ENCODE results near the gene LRRC36.

LRRC36 gene

DNA sequence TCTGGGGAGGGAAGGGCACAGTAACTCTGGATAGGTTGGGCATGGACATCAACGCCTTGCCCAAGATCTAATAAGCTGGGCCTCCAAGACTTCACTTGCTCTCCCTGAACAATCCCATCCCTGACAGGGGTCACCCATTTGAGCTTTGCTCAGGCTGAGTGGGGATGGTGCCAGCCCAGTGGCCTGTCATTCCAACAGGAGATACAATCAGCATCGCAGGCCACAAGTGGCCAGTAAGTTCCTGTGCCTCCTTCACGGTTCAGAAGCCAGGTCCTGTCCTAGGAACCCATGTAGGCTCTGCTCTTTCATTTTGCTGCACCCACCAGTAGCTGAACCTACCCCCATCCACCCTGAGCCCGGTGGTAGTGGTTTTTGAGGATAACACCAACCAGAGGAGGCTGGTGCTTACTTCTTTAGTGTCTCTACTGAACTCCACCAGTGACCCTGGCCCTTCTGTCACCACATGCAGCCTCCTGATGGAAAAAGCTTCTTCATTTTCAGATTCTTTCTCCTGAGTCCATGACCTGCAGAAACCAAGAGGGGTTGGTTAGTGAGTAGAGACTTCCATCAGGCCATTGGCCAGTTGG lies 32.4 kb upstream of the LRRC36 start:
- DNase-seq = no peak

DNA sequence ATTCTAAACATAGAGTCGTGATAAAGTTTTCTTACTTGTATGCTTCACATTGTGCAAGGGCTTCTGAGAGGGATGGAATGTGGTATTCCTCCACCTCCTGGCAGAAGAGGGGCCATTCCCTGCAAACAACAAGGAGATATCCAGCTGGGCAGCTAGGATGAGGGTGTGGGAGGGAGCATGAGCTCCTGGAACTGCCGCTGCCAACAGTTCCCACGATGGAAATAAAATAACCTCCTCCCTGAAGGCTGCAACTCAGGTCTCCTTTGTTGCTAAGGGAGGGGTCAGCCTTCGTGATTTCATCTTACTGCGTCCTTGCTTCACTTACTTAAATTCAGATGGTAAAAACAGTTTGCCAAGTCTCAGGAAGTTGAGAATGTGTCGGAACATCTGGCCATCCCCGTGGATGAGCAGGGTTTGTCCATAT lies 31.7 kb upstream of the LRRC36 start:
- DNase-seq = no peak

DNA sequence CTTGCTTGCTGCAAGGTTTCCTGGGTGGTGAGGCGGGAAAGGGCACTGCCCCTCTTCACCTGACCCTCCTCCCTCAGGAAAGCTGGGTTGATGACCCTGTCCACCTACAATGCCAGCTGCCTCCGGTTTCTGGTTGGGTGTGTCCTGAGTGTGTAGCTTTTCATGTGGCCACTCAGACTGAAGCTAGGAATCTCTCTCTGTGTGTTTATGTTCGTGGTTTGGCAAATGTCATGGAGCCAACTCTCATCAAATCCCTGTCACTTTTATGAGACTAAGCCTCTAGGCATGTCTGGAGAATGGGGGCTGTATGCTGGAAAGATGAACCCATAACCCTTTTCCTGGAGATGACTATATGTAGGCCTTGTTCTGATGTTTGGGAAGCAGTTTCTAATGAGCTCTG lies 30.2 kb upstream of the LRRC36 start:
- DNase-seq = no peak

DNA sequence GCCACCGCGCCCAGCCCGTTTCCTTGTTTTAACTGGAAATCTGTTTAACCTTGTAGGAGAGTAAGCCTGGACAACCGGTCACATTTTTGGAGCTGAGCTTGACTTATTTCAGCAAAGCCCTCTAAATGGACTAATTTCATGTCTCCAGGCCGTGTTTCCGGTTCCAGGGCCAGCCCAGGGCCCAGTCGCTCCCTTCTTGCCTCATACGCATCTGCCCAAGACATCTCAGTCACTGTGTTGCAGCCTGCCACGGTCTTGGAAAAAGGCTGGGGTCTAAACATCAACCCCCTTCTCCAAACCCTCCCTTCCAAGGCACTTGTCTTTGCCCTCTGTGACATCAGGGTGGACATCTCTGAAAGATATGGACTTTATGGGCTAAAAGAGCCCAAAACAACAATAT lies 28.3 kb upstream of the LRRC36 start:
- DNase-seq = no peak

DNA sequence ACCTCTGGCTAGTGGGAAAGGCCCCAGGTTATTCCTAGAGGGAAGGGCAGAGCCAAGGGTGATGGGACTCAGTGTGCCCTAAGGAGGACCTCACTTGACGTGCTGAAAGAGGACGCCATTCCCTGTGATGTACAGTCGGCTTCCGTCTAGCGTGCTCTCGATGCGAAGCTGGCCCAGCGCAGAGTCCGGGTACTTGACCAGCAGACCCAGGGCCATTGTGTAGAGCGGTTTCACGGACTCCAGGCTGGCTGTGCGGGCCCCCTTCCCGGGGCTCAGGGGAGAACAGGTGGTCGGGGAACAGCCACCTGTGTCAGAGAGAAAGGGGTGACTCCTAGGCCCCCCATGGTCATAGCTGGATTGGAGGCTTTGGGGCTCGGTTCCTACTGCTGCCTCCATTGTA lies 27.3 kb upstream of the LRRC36 start:
- DNase-seq = peak; percentile 17

DNA sequence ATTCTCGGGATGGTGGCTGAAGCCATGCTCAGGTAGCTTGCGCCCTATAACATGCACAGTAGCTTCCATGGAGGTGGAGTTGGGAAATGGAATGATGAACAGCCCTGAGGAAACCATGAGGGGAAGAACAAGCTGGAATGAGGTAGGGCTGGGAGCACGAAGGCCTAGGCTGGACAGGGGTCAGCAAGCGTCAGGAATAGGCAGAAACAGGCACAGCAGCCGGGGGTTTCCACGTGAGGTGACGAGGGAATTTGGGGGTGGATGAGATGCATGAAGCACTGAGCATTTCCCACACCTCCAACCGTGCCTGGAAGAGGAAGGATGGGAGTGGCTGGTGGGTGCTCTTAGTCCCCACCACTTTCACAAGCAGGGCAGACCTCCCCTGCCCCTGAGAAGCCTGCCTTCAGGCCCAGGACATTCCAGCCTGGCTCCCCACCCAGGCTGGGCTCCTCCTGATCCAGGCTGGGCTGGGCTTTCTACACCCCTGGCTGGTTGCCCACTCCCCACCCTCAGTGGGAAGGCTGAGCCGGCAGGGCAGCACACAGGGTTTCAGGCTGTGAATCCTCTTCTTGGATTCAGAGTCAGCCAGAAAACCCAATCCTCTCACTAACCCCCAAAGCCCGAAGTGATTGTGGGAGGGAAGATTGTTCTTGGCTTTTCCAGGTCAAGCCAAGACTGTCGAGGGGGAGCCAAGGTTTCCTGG lies 25.4 kb upstream of the LRRC36 start:
- peak; percentile 38 for DNase-seq

DNA sequence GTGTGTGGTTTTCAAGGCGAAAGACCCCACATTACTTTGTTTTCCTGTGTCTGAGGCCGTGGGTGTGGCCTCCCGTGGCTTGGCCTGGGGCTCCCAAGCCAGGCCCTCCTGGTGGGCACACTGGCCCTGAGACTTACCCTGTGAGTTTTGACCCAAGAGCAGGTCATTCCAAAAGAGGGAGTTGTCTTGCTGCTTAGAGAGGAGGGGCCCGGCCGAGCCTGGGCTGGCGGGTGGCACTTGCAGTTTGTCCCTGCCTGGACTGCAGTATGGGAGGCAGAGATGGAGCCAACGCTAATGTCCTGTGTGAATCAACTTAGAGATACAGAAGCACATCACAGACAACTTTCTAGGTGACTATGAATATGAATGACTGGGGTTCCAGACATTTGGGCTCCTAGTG lies 24.5 kb upstream of the LRRC36 start:
- DNase-seq = peak; percentile 43

DNA sequence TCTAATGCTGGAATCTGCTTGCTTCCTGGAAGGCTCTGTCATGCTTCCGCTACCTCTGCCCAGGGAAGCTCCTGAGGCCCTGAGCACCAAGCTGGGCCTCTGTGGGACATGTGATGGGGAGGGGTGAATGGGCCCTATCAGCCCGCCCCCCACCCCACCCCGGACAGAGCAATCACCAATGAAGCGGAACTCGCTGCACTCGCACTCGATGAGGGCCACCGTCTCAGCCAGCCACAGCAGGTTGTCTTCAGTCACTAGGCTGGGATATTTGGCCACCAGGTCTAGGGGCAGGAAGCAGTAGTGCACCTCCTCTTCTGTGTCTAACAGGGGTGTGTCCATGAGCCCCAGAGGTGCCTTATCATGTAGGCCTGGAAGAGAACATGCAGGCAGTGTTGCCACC lies 23.6 kb upstream of the LRRC36 start:
- no peak for DNase-seq

DNA sequence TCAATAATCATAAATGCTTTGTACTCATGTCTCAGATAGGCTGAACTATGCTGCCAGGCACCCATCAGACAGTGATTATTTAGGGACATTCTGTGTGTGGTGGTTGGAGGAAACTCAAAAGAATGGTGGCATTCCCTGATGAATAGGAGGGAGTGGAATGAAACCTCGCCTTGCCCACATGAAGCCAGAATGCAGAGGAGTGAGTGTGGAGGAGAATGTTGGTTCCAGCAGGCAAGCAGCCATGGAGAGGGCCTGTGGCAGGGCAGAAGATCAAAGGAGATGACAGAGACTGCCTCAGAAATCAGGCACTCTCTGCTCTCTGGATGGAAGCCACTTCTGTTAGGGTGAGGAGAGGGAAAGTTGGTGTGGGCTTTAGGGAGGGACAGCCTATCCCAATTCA lies 22.6 kb upstream of the LRRC36 start:
- no peak for DNase-seq

DNA sequence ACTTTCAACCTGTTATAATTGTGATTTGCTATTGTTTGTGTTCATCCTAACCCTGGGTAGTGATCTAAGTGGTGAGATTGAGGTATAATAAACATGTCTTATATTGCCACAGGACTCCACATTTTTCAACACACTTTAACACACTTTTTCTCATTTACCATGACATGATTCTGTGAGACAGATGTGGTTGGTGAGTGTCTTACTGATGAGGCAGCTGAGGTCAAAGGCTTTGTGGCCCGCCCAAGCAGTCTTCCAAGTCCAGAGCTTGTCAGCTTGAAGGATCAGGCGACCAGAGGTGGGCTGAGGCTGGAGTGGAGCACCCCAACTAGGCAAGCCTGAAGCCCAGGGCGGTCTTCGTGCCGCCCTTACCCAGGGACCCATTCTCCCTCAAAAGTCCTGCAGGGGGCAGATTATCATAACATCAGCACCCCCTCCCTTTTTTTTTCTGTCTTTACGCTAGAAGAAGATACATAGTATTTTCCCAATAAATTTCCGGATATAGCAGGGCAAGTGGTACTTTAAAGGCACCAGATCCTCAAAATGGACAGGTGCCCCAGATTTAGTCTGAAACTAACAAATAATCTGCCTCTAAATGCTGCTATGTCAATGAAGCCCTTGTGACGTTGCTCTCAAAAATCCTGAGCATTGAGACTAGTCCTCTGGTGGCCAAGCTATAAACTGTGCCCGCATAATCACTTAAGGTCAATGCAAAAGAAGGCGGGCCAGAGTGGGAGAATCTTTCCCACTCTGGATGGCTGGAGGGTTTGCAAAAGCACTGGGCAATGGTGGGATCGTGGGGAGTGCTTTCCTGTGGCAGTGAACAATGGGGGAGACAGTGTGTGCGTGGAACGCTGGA lies 21.2 kb upstream of the LRRC36 start:
- peak; percentile 23 for DNase-seq

DNA sequence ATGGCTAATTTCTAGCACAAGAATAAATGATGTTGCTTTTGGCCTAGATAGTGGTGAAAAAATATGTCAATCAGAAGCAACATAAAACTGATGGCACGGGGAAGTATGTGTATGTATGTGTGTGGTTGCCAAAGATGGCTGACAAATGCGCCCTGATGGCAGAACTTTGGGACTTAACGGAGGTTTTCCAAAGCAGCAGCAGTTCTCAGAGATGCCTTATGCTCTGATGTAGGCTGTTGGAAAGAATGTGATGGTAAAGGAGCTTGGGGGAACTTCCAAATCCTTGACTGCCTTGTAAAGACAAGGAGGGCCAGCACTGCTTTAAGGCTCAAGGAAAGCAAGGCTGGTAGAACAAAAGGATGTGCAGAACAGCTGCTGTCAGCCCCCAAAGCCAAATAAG lies 16.1 kb upstream of the LRRC36 start:
- DNase-seq = no peak

DNA sequence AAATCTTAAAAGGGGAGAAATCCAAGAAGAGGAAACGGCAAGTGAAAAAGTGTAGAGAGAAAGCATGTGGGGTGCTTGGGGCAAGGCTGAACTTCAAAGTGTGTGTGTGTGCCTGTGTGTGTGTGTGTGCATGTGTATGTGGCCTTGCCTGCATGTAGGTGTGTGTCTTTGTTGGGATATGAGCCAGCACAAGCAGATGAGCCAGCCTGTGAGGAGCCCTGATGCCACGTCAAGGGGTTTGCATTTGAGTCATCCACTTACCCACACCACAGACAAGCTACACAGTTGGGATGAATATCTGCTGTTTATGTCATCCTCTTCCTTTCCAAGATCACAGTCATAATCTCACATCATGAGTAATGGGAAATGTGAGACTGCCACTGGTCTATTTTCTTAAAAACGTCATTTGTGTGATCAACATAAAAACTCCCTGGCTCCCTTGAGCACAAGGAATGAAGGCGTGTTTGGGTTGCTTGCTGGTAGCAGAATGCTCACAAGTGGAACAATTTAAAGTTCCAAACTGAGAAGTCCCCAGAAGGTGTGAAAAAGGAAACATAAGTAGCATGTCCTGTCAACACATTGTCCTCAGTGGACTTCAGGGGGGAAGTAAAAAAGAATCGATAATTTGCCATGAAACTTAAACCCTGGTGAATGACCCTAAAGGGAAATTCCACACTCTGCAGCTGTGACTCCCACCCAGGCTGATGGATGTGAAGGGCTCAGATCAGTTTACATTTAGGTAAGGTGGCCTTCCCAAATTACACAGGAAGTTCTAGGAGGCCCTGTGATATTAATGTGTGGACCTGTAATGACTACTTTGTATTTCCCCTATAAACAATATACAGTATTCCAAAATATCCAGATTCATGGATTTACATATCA lies 14.8 kb upstream of the LRRC36 start:
- peak; percentile 70 for DNase-seq

DNA sequence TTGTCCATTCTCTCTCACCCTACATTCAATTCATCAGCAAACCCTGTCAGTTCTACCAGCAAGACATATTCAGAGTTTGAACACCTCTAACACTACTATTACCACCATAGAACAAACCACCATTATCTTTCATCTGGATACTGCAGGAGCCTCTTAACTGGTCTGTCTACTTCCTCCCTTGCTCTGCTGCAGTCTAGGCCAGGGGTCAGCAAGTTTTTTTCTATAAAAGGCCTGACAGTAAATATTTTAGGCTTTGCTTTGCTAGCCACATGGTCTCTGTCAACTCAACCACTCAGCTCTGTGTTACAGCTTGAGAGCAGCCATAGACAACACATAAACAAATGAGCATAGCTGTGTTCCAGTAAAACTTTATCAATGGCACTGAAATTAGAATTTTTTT lies 13.9 kb upstream of the LRRC36 start:
- DNase-seq = no peak

DNA sequence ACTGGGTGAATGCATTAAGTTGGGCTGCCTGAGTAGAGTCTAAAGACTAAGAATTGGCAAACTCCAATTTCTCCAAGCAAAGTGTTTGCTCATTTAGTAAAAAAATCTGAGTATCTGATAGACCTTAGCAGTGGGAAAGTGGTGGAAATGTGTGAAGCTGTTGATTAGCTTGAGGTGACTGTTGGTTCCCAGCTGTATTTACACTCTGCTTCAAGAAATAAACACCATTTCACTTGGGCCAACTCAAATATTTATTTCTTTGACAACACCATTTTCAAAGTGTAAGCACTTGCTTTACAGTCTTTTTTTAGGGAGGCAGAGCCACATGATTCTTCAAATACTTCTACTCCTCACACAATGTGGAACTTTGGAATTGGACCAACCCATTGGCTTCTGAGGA lies 8.8 kb upstream of the LRRC36 start:
- no peak for DNase-seq

DNA sequence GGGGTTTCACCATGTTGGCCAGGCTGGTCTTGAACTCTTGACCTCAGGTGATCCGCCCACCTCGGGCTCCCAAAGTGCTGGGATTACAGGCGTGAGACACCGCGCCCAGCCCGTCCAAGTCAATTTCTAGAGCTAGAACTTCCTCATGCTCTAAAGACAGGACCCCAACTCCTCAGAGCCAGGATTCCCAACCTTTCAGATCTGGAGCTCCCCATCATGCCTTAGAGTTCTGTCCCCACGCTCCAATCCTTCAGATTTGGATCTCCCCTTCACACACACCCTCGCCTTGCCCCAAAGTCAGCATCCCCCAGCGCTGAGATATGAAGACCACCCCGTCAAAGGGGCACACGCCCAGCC lies 522 bp upstream of the LRRC36 start:
- DNase-seq = no peak

DNA sequence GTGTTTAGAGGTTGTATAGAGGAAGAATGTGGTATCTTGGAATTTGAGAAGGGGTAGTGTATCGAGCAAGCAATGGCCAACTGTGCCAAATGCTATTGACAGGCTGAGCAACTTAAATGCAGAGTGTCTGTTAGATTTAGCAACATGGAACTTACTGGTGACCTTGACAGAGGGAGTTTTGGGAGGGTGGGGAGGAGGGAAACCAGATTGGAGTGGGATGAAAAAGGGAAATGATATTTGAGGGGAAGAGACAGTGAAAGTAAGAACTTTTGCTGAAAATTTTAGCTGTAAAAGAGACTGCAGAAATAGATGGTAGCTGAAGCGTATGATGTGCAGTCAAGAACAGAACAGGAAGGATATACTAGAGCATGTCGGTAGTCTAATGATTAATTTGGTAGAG lies 1.1 kb downstream of the LRRC36 start:
- DNase-seq = no peak

DNA sequence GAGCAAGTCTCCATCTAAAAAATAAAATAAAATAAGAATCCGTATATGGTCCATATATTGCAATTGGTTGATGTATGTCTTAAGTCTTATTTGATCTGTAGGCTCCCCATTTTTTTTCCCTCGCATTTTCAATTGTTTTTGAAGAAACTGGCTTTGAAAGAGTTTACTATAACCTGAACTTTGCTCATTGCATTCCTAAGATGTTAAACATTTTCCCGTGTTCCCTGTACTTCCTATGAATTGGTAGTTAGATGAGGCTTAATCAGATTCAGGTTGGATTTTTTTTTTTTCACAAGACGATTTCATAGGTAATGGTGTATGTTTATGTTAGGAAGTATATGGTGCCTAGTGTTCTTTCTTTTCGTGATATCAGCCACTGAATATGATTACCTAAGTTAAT lies 3.3 kb downstream of the LRRC36 start:
- DNase-seq = no peak

DNA sequence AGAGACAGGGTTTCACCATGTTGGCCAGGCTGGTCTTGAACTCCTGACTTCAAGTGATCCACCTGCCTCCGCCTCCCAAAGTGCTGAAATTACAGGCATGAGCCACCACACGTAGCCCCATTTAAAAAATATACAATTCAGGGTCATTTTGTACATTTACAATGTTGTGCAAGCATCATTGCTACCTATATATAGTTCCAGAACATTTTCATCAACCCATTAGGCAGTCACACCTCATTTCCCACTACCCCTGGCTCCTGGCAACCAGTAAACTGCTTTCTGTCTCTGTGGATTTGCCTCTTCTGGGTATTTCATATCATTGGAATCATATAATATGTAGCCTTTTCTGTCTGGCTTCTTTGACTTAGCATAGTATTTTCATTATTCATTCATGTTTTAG lies 6.7 kb downstream of the LRRC36 start:
- no peak for DNase-seq

DNA sequence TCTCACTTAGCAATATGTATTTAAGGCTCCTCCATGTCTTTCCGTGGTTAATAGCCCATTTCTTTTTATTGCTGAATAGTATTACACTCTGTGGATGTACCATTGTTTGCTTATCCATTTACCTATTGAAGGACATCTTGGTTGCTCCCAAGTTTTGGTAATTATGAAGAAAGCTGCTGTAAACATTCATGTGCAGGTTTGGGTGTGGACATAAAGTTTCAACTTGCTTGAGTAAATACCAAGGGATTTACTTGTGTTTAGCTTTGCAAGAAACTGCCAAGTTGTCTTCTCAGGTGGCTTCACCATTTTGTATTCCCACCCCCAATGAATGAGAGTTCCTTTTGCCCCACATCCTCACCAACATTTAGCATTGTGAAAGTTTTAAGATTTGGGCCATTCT lies 9.5 kb downstream of the LRRC36 start:
- no peak for DNase-seq

DNA sequence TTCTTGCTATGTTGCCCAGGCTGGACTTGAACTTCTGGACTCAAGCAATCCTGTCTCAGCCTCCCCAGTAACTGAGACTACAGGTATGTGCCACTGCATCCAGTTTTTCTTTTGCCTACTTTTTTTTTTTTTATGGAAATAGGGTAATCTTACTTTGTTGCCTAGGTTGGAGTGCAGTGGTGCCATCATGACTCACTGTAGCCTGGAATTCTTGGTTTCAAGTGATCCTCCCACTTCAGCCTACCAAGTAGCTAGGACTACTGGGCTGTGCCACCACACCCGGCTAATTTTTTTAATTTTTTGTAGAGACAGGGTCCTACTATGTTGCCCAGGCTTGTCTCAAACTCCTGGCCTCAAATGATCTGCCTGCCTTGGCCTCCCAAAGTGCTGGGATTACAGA lies 10.0 kb downstream of the LRRC36 start:
- DNase-seq = no peak

DNA sequence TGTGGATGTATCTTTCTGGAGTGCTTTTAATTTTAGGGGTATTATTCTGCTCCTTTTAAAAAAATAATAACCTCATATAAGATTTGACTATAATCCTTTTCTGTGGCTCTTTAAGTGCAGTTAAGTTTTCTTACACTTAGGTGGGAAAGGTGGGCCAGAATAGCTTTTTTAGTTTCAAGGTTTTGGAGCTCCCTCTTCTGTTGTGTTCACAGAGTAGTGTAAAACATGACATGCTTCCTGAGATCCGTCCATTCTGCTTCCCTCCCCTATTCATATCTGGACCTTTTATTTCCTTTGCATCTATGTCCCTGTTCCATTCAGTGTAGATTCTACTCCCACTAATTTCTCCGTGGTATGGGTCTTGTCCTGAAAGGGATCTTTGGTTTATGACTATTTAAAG lies 12.8 kb downstream of the LRRC36 start:
- no peak for DNase-seq

DNA sequence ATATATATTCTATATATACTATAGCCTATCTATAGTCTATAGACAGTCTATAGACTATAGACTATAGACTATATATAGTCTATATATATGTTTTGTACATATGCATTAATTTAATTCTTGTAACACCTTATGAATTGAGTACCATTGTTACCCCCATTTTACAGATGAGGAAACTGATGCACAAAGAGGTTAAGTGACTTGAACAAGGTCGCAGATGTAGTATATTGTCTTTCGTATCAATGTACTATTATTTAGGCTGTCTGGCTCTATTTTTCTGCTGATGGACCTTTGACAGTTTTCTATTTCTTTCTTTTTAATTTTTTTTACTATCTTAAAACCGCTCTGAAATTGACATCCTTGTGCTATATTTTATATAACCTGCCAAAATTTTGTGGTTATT lies 14.6 kb downstream of the LRRC36 start:
- no peak for DNase-seq

DNA sequence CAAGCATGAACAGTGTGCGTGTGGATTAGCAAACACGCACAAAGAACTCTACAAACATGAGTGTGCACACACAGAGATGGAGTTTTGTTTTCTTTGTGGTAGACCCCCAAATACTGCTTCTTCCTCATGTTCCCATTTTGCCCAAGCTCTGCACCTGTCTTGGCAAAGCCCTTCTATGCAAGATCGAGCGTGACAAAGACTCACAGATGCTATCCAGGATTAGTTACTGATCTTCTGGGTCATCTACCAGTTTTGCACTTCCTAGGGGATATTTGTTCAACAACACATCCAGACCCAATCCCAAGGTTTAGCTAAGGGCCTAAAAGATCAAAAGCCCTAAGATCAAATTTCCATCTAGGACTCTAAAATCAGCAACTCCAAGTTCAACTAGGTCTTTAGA lies 16.0 kb downstream of the LRRC36 start:
- DNase-seq = no peak

All from islet precursor cell (in vitro differentiated cells).